Fibroblast of lung (primary cell): Measurements from ENCODE around the gene CXCL11. TPM values are rescaled to one million over a fixed set of nuclear protein-coding genes. Genes with fewer than 3 reads are reported as not detected.

Source experiments
- DNase-seq, 2 donors: peaks; one replicate each; pipeline versions ENCODE4 v3.0.0 to v3.0.0-alpha.2; 2010; ENCODE audit warnings: low read depth in 2 of 2
- H2AFZ ChIP-seq: 2 replicates; pipeline ENCODE4 v1.5.1; 2012; ENCODE audit warnings: low read length, control low read depth, inconsistent platforms
- H3K27ac ChIP-seq: 2 replicates; pipeline ENCODE4 v1.5.1; 2011; ENCODE audit warnings: low read length, control low read depth; ENCODE audit not compliant: insufficient read depth
- H3K27me3 ChIP-seq: 2 replicates; pipeline ENCODE4 v1.5.1; 2011; ENCODE audit warnings: mild to moderate bottlenecking, low read length; ENCODE audit not compliant: control insufficient read depth, insufficient read depth
- H3K36me3 ChIP-seq: 2 replicates; pipeline ENCODE4 v1.5.1; 2011; ENCODE audit warnings: low read length; ENCODE audit not compliant: control insufficient read depth, insufficient read depth
- H3K4me1 ChIP-seq: 2 replicates; pipeline ENCODE4 v1.5.1; 2011; ENCODE audit warnings: low read length; ENCODE audit not compliant: control insufficient read depth, insufficient read depth; ENCODE audit errors: extremely low read depth
- H3K4me2 ChIP-seq: 2 replicates; pipeline ENCODE4 v1.5.1; 2011; ENCODE audit warnings: low read length, control low read depth; ENCODE audit not compliant: insufficient read depth; ENCODE audit errors: extremely low read depth
- H3K4me3 ChIP-seq, 4 experiments: fragments of 200-600 bp in 1 of 4; sonication (generic) in 1 of 4; replicated peaks in 1 of 4; 2 replicates each; pipeline ENCODE4 v1.5.1; 2011 to 2016; ENCODE audit warnings: low read length in 4 of 4, low read depth in 3 of 4, mild to moderate bottlenecking in 3 of 4, control low read depth in 2 of 4, inconsistent platforms in 1 of 4, mixed read lengths in 1 of 4; ENCODE audit not compliant: insufficient read depth in 1 of 4; ENCODE audit errors: control extremely low read depth in 1 of 4
- H3K79me2 ChIP-seq: 2 replicates; pipeline ENCODE4 v1.5.1; 2012; ENCODE audit warnings: mild to moderate bottlenecking, low read length, inconsistent platforms; ENCODE audit not compliant: control insufficient read depth, insufficient read depth
- H3K9ac ChIP-seq: 2 replicates; pipeline ENCODE4 v1.5.1; 2011; ENCODE audit warnings: mild to moderate bottlenecking, low read length, control low read depth; ENCODE audit not compliant: insufficient read depth
- H3K9me3 ChIP-seq: 2 replicates; pipeline ENCODE4 v1.5.1; 2012; ENCODE audit warnings: low read depth, low read length; ENCODE audit not compliant: control insufficient read depth, insufficient read depth
- H4K20me1 ChIP-seq: 2 replicates; pipeline ENCODE4 v1.5.1; 2011; ENCODE audit warnings: low read length; ENCODE audit not compliant: control insufficient read depth, insufficient read depth; ENCODE audit errors: extremely low read depth
- CTCF ChIP-seq, 2 donors: IDR thresholded peaks in 1 of 2; conservative IDR thresholded peaks in 1 of 2; 1 replicate in 1 of 2; 2 replicates in 1 of 2; pipeline ENCODE4 v1.5.1; 2011 to 2012; ENCODE audit warnings: low read length in 2 of 2, control low read depth in 1 of 2, inconsistent platforms in 1 of 2, low read depth in 1 of 2, mild to moderate bottlenecking in 1 of 2
- EZH2 ChIP-seq: IDR thresholded peaks from 2 replicates; pipeline ENCODE4 v1.5.1; 2012; ENCODE audit warnings: low read length, control low read depth, mild to moderate bottlenecking; ENCODE audit errors: missing control alignments
- polyA plus RNA-seq, 2 donors: library from polyadenylated mRNA; depleted of rRNA in 1 of 2; stranded (reverse) in 1 of 2; unstranded in 1 of 2; fragments of >200 nt; gene quantifications; 2 replicates each; pipeline ENCODE4 v1.2.1, GENCODE V29; 2011 to 2012; ENCODE audit warnings: missing spikeins in 1 of 2
- total RNA-seq: library from RNA; depleted of rRNA; stranded (reverse); fragments of >200 nt; gene quantifications from 2 replicates; pipeline ENCODE4 v1.2.1, GENCODE V29; 2014

The CXCL11 gene
- total and polyA plus RNA-seq, 2 donors (not counting 1 experiment from before 2014, with no cell fraction given) = not detected

DNA sequence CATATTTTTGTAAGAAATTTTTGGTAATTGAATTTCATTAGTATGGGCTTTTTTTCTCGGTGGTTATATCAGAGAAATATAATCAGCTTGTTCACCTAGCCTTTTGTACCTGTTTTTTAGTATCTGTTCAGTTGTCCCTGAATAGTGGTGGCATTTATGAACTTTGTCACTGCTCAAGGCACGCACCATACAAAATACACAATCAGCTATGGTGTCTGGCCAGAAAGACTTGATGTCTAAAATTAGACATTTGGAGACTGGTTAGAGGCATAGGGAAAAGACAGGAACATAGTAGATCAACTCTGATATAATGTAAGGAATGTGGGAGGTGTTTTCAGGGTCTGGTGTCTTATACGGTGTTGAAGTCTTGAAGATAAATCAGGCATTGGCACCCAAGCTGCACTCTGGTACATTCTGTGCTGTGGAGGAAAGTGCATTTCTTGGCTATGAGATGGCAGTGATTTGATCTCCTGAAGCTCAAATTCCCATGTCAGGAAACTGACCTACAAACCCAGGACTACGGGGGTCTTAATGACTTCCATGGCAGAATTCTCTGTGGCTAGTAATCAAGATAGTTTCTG, 42.3 kb upstream of the CXCL11 start:
- Histone ChIP-seq H3K27me3 (no peaks in the 10 kb centered on the region), H2AFZ (no peak overlapping the region), H3K36me3 (no peaks in the 10 kb centered on the region), H3K79me2 (no peaks in the 10 kb centered on the region), H3K27ac (no peak overlapping the region), H4K20me1 (no peaks in the 10 kb centered on the region), H3K4me2 (no peak overlapping the region), H3K9ac (no peak overlapping the region), H3K4me1 (no peaks in the 10 kb centered on the region), H3K4me3 (no peak overlapping the region), H3K9me3 (no peaks in the 10 kb centered on the region)
- no peak for TF ChIP-seq CTCF (conservative IDR thresholded peaks at IDR 0.05 in 1 of 2, IDR thresholded peaks at IDR 0.05 in 1 of 2; ENCODE audit: low read depth in 1 of 2, low read length in 2 of 2)
- TF ChIP-seq EZH2 = no peak
- DNase-seq = no peak

DNA sequence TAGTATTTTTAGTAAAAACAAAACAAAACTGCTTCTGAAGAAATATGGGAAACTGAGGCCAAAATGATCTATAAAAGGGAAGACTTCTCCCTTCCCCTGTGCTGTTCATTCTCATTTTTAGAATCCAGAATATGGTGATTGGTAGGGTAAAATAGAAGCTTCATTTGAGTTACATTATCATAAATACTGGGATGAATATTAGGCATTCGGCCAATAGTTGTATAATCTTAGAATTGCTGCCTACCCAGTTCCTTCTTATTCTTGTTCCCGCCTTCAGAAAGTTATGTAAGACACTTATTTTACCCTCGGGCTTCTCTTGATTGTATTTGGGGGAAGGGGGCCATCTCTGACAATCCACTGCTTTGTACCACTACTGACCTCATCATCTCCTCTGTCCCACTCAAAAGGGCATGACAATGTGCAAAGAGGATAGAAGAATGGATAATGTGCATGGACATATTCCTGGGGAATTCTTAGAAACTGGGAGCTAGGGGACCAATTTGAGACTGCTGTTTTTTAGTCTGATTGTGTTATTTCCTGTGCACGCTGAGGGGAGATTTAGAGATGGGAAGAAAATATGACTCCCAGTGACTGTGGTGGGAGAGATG, 39.2 kb upstream of the CXCL11 start:
- Histone ChIP-seq H3K9ac (no peak overlapping the region), H3K9me3 (no peaks in the 10 kb centered on the region), H3K27ac (no peak overlapping the region), H3K4me1 (no peaks in the 10 kb centered on the region), H3K27me3 (no peaks in the 10 kb centered on the region), H2AFZ (no peak overlapping the region), H3K36me3 (no peaks in the 10 kb centered on the region), H3K4me3 (no peak overlapping the region), H4K20me1 (no peaks in the 10 kb centered on the region), H3K4me2 (no peak overlapping the region), H3K79me2 (no peaks in the 10 kb centered on the region)
- no peak for TF ChIP-seq CTCF (conservative IDR thresholded peaks at IDR 0.05 in 1 of 2, IDR thresholded peaks at IDR 0.05 in 1 of 2; ENCODE audit: low read depth in 1 of 2, low read length in 2 of 2)
- TF ChIP-seq EZH2 = no peak
- no peak for DNase-seq

GRCh38 chr4:76074468-76074867, 38.6 kb upstream of the CXCL11 start, which contains the start of gene ART3:
ART3 (plus strand) TSS chr4:76074709; CDS start chr4:76075890, 1,181 bp downstream.
- TF ChIP-seq CTCF (conservative IDR thresholded peaks at IDR 0.05 in 1 of 2, IDR thresholded peaks at IDR 0.05 in 1 of 2; ENCODE audit: low read depth in 1 of 2, low read length in 2 of 2) (no peak), EZH2 (no peak)
- Histone ChIP-seq H3K79me2 (no peaks in the 10 kb centered on the region), H4K20me1 (no peaks in the 10 kb centered on the region), H3K4me2 (no peak within 1 kb of the TSS), H3K27me3 (no peaks in the 10 kb centered on the region), H3K27ac (no peak within 1 kb of the TSS), H3K4me3 (no peak within 1 kb of the TSS), H3K9ac (no peak within 1 kb of the TSS), H3K4me1 (no peaks in the 10 kb centered on the region), H3K36me3 (no peaks in the 10 kb centered on the region), H2AFZ (no peak within 1 kb of the TSS), H3K9me3 (no peaks in the 10 kb centered on the region)
- DNase-seq = no peak
